ENCODE results near the gene SLC6A19. TPM values are rescaled to one million over a fixed set of nuclear protein-coding genes. Genes with fewer than 3 reads are reported as not detected.

The SLC6A19 gene
- polyA plus RNA-seq, 3 donors: not detected

DNA sequence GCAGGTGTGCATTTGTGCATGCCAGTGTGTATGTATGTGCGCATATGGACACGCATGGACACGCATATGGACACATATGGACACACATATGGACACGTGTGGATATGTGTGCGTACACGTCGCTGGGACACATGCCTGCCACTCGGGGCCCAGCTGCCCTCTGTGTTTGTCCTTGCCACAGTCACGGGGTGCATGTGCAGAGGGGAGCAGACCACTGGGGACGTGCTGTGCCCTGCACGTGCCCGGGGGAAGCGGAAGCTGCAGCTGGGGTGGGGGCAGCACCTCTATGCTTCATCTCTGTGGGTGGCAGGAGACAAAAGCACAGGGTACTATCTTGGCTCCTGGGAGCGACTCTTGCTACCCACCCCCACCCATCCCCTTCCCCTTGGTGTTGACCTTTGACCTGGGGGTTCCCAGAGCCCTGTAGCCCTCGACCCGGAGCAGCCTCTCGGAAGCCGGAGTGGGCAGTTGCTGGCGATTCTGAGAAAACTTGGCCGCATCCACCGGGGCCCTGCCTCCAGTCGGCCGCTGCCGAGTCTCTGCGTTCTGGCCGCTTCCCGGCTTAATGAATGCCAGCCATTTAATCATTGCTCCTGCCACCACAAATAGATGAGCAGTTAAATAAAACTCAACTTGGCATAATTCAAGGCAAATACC, 21.4 kb downstream of the SLC6A19 start:
- H4K20me1 ChIP-seq (ENCODE audit: insufficient read depth, low read length): no peaks in the 10 kb centered on the region
- WGBS (ENCODE audit: insufficient coverage): 92% methylated on average over 14 of the region's 27 CpGs
- no peak overlapping the region for H3K9ac ChIP-seq (ENCODE audit: insufficient read depth, low read length, poor library complexity, severe bottlenecking)
- no peaks in the 10 kb centered on the region for H3K36me3 ChIP-seq (replicated peaks in 1 of 2; ENCODE audit: control insufficient read depth in 1 of 2, insufficient read depth in 2 of 2, low read length in 2 of 2)
- intact Hi-C loops (cut with micrococcal nuclease): no loop called here
- Mint-ChIP-seq H3K36me3 (no peaks in the 10 kb centered on the region), H3K27ac (no peak overlapping the region), H3K4me3 (no peak overlapping the region), H3K27me3 (ENCODE audit: low read depth in 3 of 3) (peaks cover 4 to 7% (median 5%) of the 10 kb centered on the region in 3 donors), H3K9me3 (peaks cover 0 to 2% (median 0%) of the 10 kb centered on the region in 7 donors), H3K4me1 (no peaks in the 10 kb centered on the region)
- TF ChIP-seq, protein P1, sequence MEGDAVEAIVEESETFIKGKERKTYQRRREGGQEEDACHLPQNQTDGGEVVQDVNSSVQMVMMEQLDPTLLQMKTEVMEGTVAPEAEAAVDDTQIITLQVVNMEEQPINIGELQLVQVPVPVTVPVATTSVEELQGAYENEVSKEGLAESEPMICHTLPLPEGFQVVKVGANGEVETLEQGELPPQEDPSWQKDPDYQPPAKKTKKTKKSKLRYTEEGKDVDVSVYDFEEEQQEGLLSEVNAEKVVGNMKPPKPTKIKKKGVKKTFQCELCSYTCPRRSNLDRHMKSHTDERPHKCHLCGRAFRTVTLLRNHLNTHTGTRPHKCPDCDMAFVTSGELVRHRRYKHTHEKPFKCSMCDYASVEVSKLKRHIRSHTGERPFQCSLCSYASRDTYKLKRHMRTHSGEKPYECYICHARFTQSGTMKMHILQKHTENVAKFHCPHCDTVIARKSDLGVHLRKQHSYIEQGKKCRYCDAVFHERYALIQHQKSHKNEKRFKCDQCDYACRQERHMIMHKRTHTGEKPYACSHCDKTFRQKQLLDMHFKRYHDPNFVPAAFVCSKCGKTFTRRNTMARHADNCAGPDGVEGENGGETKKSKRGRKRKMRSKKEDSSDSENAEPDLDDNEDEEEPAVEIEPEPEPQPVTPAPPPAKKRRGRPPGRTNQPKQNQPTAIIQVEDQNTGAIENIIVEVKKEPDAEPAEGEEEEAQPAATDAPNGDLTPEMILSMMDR (IDR thresholded peaks at IDR 0.05): no peak
- no peak overlapping the region for H3K4me3 ChIP-seq (replicated peaks in 1 of 3; ENCODE audit: low read depth in 2 of 3, low read length in 3 of 3)
- H3K9me3 ChIP-seq (replicated peaks in 1 of 2; ENCODE audit: control insufficient read depth in 1 of 2, insufficient read depth in 1 of 2, low read length in 2 of 2): no peaks in the 10 kb centered on the region
- no peak overlapping the region for H2AFZ ChIP-seq (ENCODE audit: insufficient read depth, low read depth, low read length, poor library complexity, severe bottlenecking)
- no peaks in the 10 kb centered on the region for H3K4me1 ChIP-seq (ENCODE audit: control insufficient read depth in 1 of 2, insufficient read depth in 2 of 2, low read length in 2 of 2)
- no peak for DNase-seq
- H3K27ac ChIP-seq (ENCODE audit: low read depth in 1 of 2, low read length in 2 of 2): no peak overlapping the region
- H3K79me2 ChIP-seq (ENCODE audit: insufficient read depth, low read length): no peaks in the 10 kb centered on the region
- no peak overlapping the region for H3K4me2 ChIP-seq (replicated peaks; ENCODE audit: extremely low read depth, low read length, poor library complexity, severe bottlenecking)
- no peaks in the 10 kb centered on the region for H3K27me3 ChIP-seq (ENCODE audit: control insufficient read depth in 2 of 2, insufficient read depth in 2 of 2, low read length in 2 of 2)

DNA sequence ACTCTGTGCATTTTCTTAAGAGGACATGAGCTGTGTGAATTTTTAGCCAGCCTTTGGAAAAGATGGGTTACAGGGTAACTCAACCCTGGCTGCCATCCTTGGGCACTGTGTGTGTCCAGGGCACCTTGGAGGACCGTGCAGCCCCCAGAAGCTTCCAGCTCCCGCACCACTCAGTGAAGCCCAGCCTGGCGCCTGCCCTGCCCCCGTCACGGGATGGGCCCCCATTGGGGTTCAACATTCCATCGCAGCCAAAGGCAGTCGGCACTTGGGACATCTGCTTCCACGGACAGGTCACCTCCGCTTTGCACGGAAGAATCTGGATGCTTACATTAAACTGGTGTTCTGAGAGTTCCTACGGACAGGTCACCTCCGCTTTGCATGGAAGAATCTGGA, 21.9 kb downstream of the SLC6A19 start:
- no peaks in the 10 kb centered on the region for H3K4me1 ChIP-seq (ENCODE audit: control insufficient read depth in 1 of 2, insufficient read depth in 2 of 2, low read length in 2 of 2)
- WGBS (ENCODE audit: insufficient coverage): 90% methylated on average over 12 of the region's 12 CpGs
- no peaks in the 10 kb centered on the region for H3K9me3 ChIP-seq (replicated peaks in 1 of 2; ENCODE audit: control insufficient read depth in 1 of 2, insufficient read depth in 1 of 2, low read length in 2 of 2)
- no peaks in the 10 kb centered on the region for H3K36me3 ChIP-seq (replicated peaks in 1 of 2; ENCODE audit: control insufficient read depth in 1 of 2, insufficient read depth in 2 of 2, low read length in 2 of 2)
- no peaks in the 10 kb centered on the region for H3K36me3 Mint-ChIP-seq
- H3K4me1 Mint-ChIP-seq: no peaks in the 10 kb centered on the region
- no peak overlapping the region for H3K4me3 Mint-ChIP-seq
- H3K27me3 ChIP-seq (ENCODE audit: control insufficient read depth in 2 of 2, insufficient read depth in 2 of 2, low read length in 2 of 2): no peaks in the 10 kb centered on the region
- H3K27ac ChIP-seq (ENCODE audit: low read depth in 1 of 2, low read length in 2 of 2): no peak overlapping the region
- H3K27me3 Mint-ChIP-seq (ENCODE audit: low read depth in 3 of 3): peaks cover 6 to 10% (median 9%) of the 10 kb centered on the region in 3 donors
- intact Hi-C loops (cut with micrococcal nuclease): no loop called here
- DNase-seq: no peak
- TF ChIP-seq, protein P1 (IDR thresholded peaks at IDR 0.05): no peak
- no peak overlapping the region for H3K4me3 ChIP-seq (replicated peaks in 1 of 3; ENCODE audit: low read depth in 2 of 3, low read length in 3 of 3)
- peaks cover 0 to 2% (median 0%) of the 10 kb centered on the region in 7 donors for H3K9me3 Mint-ChIP-seq
- H3K27ac Mint-ChIP-seq: no peak overlapping the region
- no peaks in the 10 kb centered on the region for H3K79me2 ChIP-seq (ENCODE audit: insufficient read depth, low read length)
- no peak overlapping the region for H2AFZ ChIP-seq (ENCODE audit: insufficient read depth, low read depth, low read length, poor library complexity, severe bottlenecking)
- H3K9ac ChIP-seq (ENCODE audit: insufficient read depth, low read length, poor library complexity, severe bottlenecking): no peak overlapping the region
- no peaks in the 10 kb centered on the region for H4K20me1 ChIP-seq (ENCODE audit: insufficient read depth, low read length)
- no peak overlapping the region for H3K4me2 ChIP-seq (replicated peaks; ENCODE audit: extremely low read depth, low read length, poor library complexity, severe bottlenecking)

All from CD14-positive monocyte (primary cell).